Muscle of arm (tissue), 12 donors: ENCODE data around the gene ARID5B. TPM values are rescaled to one million over a fixed set of nuclear protein-coding genes. Genes with fewer than 3 reads are reported as not detected.
A peak's percentile ranks its signal among the peaks of the same experiment; 100 is the strongest.

Source experiments
- DNase-seq: peaks from one replicate; pipeline ENCODE4 v3.0.0-alpha.2; 2013
- polyA plus RNA-seq, 12 donors: library from polyadenylated mRNA; unstranded; fragments of 120-200 nt; gene quantifications; one replicate each; pipeline ENCODE4 v1.2.1, GENCODE V29; 2013; ENCODE audit not compliant: insufficient read length in 12 of 12

The ARID5B gene
- polyA plus RNA-seq, 12 donors, result 13.2 to 48.9 (median 20.3) TPM; not detected in 1

- DNase-seq, result no peak
Observed at GRCh38 chr10:61882621-61883370, 18.7 kb upstream of the ARID5B start.

- DNase-seq, result no peak
Observed at GRCh38 chr10:61883371-61884025, 18.0 kb upstream of the ARID5B start.

- no peak for DNase-seq
Observed at GRCh38 chr10:61887772-61888171, 13.7 kb upstream of the ARID5B start.

GRCh38 chr10:61888744-61889143 is 12.8 kb upstream of the ARID5B start:
- DNase-seq, result no peak

- no peak for DNase-seq
Observed at GRCh38 chr10:61890430-61890829, 11.1 kb upstream of the ARID5B start.

- DNase-seq, result no peak
Observed at GRCh38 chr10:61890881-61891409, 10.6 kb upstream of the ARID5B start.

- DNase-seq, result no peak
Observed at GRCh38 chr10:61891906-61892585, 9.5 kb upstream of the ARID5B start.

- DNase-seq, result no peak
Observed at GRCh38 chr10:61892961-61893360, 8.5 kb upstream of the ARID5B start.

- no peak for DNase-seq
Observed at GRCh38 chr10:61894133-61894532, 7.4 kb upstream of the ARID5B start.

GRCh38 chr10:61895898-61896600 is 5.5 kb upstream of the ARID5B start:
- DNase-seq, result no peak

- peak; percentile 77 for DNase-seq
Observed at GRCh38 chr10:61896854-61897661, 4.4 kb upstream of the ARID5B start.

- peak; percentile 43 for DNase-seq
Observed at GRCh38 chr10:61897671-61898434, 3.6 kb upstream of the ARID5B start.

GRCh38 chr10:61898435-61898778 is 3.1 kb upstream of the ARID5B start:
- DNase-seq, result no peak

- no peak for DNase-seq
Observed at GRCh38 chr10:61899069-61899531, 2.4 kb upstream of the ARID5B start.

- DNase-seq, result no peak
Observed at GRCh38 chr10:61899663-61899996, 1.9 kb upstream of the ARID5B start.

- DNase-seq, result peak; percentile 70
Observed at GRCh38 chr10:61899997-61900828, 1.3 kb upstream of the ARID5B start.

- peak; percentile 79 for DNase-seq
Observed at GRCh38 chr10:61901829-61902444, 438 bp downstream of the ARID5B start.

- peak; percentile 86 for DNase-seq
Observed at GRCh38 chr10:61902445-61903220, 1.1 kb downstream of the ARID5B start.
